ENCODE measurements around the gene DUOX1.
A peak's percentile ranks its signal among the peaks of the same experiment; 100 is the strongest.

Gene DUOX1

DNA sequence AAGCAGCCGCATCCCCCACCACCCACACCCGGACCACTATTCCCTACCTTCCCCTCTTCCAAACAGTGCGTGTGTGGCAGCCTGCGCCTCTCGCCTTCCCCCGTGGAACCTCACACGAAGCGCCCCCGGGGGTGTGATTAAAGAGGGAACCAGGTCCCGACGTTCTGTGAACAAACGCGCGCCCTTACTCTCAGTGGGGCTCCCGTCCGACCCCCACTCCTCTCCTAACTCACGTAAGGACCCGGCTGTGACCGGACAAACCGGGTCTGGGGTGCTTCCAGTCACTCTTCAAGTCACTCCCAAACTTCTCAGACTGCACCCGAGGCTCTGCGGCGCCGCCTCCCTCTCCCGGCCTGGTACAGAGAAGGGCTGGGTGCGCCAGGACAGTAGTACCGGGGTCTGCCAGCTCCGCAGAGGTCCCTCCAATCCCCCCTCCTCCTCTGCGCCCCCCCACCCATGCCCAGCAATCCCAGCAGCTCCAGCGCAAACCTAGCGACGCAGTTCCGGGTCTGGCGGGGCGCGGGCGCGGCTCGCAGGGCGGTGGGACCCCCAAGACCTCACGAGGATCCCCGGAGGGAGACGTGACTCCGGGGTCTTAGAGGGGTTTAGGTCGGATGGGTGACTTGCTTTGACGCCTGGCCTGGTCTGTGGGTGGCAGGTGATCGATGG, 689 bp upstream of the DUOX1 start:
- no peak for TF ChIP-seq CTCF (IDR thresholded peaks at IDR 0.05; ENCODE audit: unreplicated experiment in 3 of 3)
- Mint-ChIP-seq H3K4me1 (peaks cover 7% of the 10 kb centered on the region), H3K27me3 (ENCODE audit: low read depth) (peaks cover 96% of the 10 kb centered on the region), H3K27ac (no peak overlapping the region), H3K9me3 (peaks cover 2% of the 10 kb centered on the region), H3K36me3 (ENCODE audit: low read depth) (no peaks in the 10 kb centered on the region), H3K4me3 (peak overlapping the region; percentile 57 to 65 (median 64))

- TF ChIP-seq CTCF (IDR thresholded peaks at IDR 0.05; ENCODE audit: unreplicated experiment in 3 of 3) = no peak
- H3K4me1 Mint-ChIP-seq = peaks cover 7% of the 10 kb centered on the region
- H3K27me3 Mint-ChIP-seq (ENCODE audit: low read depth) = peaks cover 93% of the 10 kb centered on the region
- H3K27ac Mint-ChIP-seq = no peak overlapping the region
- H3K4me3 Mint-ChIP-seq = peak overlapping the region; percentile 52 to 67 (median 63)
- no peaks in the 10 kb centered on the region for H3K36me3 Mint-ChIP-seq (ENCODE audit: low read depth)
- no peaks in the 10 kb centered on the region for H3K9me3 Mint-ChIP-seq
Observed at GRCh38 chr15:45130291-45131000, 652 bp downstream of the DUOX1 start.

DNA sequence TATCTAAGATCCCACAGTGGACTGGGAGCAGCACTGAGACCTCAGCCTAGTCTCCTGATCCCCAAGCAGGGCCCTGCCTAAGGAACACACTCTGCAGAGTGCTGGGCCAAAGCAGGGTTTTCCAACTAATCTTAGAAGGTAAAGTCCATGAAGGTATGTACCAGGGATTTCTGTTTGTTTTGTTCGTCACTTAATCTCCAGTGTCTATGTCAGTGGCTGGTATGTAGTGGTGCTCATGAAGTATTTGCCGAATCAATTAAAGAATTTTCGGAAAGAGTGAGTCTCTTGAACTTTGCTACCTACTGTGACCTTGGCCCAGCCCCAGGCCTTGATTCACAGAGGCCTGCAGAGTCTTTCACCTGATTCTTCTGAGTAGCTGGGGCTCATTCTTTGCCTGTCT, 1.7 kb downstream of the DUOX1 start:
- Mint-ChIP-seq H3K4me3 (no peak overlapping the region), H3K4me1 (peaks cover 7% of the 10 kb centered on the region), H3K27ac (no peak overlapping the region), H3K27me3 (ENCODE audit: low read depth) (peaks cover 89% of the 10 kb centered on the region), H3K36me3 (ENCODE audit: low read depth) (no peaks in the 10 kb centered on the region), H3K9me3 (no peaks in the 10 kb centered on the region)
- TF ChIP-seq CTCF (IDR thresholded peaks at IDR 0.05; ENCODE audit: unreplicated experiment in 3 of 3) = no peak

- Mint-ChIP-seq H3K36me3 (ENCODE audit: low read depth) (no peaks in the 10 kb centered on the region), H3K27ac (no peak overlapping the region), H3K27me3 (ENCODE audit: low read depth) (peaks cover 90% of the 10 kb centered on the region), H3K4me1 (peaks cover 7% of the 10 kb centered on the region), H3K4me3 (no peak overlapping the region), H3K9me3 (no peaks in the 10 kb centered on the region)
- no peak for TF ChIP-seq CTCF (IDR thresholded peaks at IDR 0.05; ENCODE audit: unreplicated experiment in 3 of 3)
Observed at GRCh38 chr15:45132844-45133560, 3.2 kb downstream of the DUOX1 start.

DNA sequence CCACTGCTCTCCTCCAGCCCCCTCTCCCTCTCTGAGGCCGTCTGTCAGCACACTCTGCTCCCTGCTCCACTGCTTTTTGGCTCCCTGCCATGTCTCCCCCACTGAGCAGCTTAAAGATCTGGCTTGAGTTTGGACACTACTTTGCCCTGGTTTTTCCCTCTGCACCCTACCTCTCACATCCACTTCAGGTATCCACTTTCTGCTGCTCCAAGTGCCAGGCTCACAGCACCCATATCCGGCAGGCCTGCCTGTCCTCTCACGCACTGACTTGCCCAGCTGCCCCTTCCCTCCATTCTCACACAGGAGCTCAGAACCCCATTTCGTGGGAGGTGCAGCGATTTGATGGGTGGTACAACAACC, 3.7 kb downstream of the DUOX1 start:
- H3K9me3 Mint-ChIP-seq = no peaks in the 10 kb centered on the region
- H3K27ac Mint-ChIP-seq = no peak overlapping the region
- H3K27me3 Mint-ChIP-seq (ENCODE audit: low read depth) = peaks cover 90% of the 10 kb centered on the region
- H3K4me3 Mint-ChIP-seq = no peak overlapping the region
- H3K4me1 Mint-ChIP-seq = peaks cover 3% of the 10 kb centered on the region
- H3K36me3 Mint-ChIP-seq (ENCODE audit: low read depth) = no peaks in the 10 kb centered on the region
- TF ChIP-seq CTCF (IDR thresholded peaks at IDR 0.05; ENCODE audit: unreplicated experiment in 3 of 3) = no peak
